KMS-11 (cell line): ENCODE results near the gene KRT77.

ENCODE experiments used
- H2AFZ ChIP-seq: fragments of 200-600 bp; sonication (generic); 2 replicates; pipeline ENCODE4 v1.6.1; 2016; ENCODE audit warnings: antibody characterized with exemption, mixed run types, low read depth
- H3K27ac ChIP-seq: fragments of 200-600 bp; sonication (generic); 2 replicates; pipeline ENCODE4 v1.6.1; 2016; ENCODE audit warnings: mild to moderate bottlenecking, mixed run types
- H3K27me3 ChIP-seq: fragments of 200-600 bp; sonication (generic); 2 replicates; pipeline ENCODE4 v1.6.1; 2017; ENCODE audit warnings: mild to moderate bottlenecking, low read depth, mixed run types, moderate library complexity; ENCODE audit not compliant: insufficient read depth
- H3K36me3 ChIP-seq: fragments of 200-600 bp; sonication (generic); 2 replicates; pipeline ENCODE4 v1.6.1; 2017; ENCODE audit warnings: mild to moderate bottlenecking, mixed run types; ENCODE audit not compliant: insufficient read depth
- H3K4me1 ChIP-seq: fragments of 200-600 bp; sonication (generic); 2 replicates; pipeline ENCODE4 v1.6.1; 2016; ENCODE audit warnings: mild to moderate bottlenecking, low read depth, mixed run types; ENCODE audit not compliant: poor library complexity, severe bottlenecking
- H3K4me2 ChIP-seq: fragments of 200-600 bp; sonication (generic); 2 replicates; pipeline ENCODE4 v1.7.0; 2016; ENCODE audit warnings: mild to moderate bottlenecking, mixed run types
- H3K4me3 ChIP-seq: fragments of 200-600 bp; sonication (generic); IDR thresholded peaks from 2 replicates; pipeline ENCODE4 v1.6.1; 2017; ENCODE audit warnings: low read depth, low read length, mixed read lengths; ENCODE audit not compliant: insufficient read depth
- H3K79me2 ChIP-seq: fragments of 200-600 bp; sonication (generic); 2 replicates; pipeline ENCODE4 v1.6.1; 2016; ENCODE audit warnings: low read depth, mixed run types; ENCODE audit not compliant: insufficient read depth
- H3K9ac ChIP-seq: fragments of 200-600 bp; sonication (generic); 2 replicates; pipeline ENCODE4 v1.6.1; 2016; ENCODE audit warnings: mild to moderate bottlenecking, mixed run types
- H4K20me1 ChIP-seq: fragments of 200-600 bp; sonication (generic); 2 replicates; pipeline ENCODE4 v1.6.1; 2016; ENCODE audit warnings: mild to moderate bottlenecking, mixed run types; ENCODE audit not compliant: insufficient read depth
- TF ChIP-seq, protein P1 (sequence below): fragments of 200-600 bp; sonication (generic); conservative IDR thresholded peaks from 2 replicates; pipeline ENCODE4 v1.6.1; 2017; ENCODE audit warnings: low read depth, mild to moderate bottlenecking, antibody characterized with exemption, low read length, moderate library complexity, mixed read lengths

The KRT77 gene

DNA sequence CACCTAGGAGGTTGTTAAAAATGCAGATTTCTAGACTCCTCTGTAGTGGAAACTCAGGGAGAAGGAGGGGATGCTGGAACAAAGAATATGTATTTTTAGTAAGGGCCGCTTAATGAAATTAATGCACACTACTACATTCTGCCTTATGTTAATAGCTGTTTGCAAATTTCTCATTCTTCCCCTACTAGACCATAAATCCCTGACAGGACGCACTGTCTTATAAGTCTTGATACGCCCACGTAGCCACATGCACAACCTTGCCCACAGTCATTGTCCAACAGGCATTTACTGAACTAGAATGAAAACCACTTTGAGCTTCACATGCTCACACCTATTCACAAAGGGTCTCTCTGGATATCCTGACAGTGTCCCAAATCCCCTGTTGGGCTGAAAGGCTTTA is 61.9 kb downstream of the KRT77 start:
- Histone ChIP-seq H3K27ac (no peak overlapping the region), H3K9ac (no peak overlapping the region), H3K4me2 (no peak overlapping the region), H3K4me1 (no peaks in the 10 kb centered on the region), H3K27me3 (peaks cover 28% of the 10 kb centered on the region; the same call in 1 of the 2 replicates), H3K36me3 (no peaks in the 10 kb centered on the region), H3K79me2 (no peaks in the 10 kb centered on the region), H3K4me3 (no peak overlapping the region), H4K20me1 (no peaks in the 10 kb centered on the region), H2AFZ (no peak overlapping the region)
- TF ChIP-seq, protein P1, sequence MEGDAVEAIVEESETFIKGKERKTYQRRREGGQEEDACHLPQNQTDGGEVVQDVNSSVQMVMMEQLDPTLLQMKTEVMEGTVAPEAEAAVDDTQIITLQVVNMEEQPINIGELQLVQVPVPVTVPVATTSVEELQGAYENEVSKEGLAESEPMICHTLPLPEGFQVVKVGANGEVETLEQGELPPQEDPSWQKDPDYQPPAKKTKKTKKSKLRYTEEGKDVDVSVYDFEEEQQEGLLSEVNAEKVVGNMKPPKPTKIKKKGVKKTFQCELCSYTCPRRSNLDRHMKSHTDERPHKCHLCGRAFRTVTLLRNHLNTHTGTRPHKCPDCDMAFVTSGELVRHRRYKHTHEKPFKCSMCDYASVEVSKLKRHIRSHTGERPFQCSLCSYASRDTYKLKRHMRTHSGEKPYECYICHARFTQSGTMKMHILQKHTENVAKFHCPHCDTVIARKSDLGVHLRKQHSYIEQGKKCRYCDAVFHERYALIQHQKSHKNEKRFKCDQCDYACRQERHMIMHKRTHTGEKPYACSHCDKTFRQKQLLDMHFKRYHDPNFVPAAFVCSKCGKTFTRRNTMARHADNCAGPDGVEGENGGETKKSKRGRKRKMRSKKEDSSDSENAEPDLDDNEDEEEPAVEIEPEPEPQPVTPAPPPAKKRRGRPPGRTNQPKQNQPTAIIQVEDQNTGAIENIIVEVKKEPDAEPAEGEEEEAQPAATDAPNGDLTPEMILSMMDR = no peak
